SK-MEL-5 (cell line): ENCODE measurements around the gene ADCY5. TPM values are rescaled to one million over a fixed set of nuclear protein-coding genes. Genes with fewer than 3 reads are reported as not detected.

Source experiments
- DNase-seq: peaks from one replicate; pipeline ENCODE4 v3.0.0-alpha.2; 2016; ENCODE audit warnings: low read depth, low spot score
- in situ Hi-C: cut with HindIII; loops from 2 replicates; pipeline ENCODE4 v1.10.0; 2016; ENCODE audit warnings: low sequenced_read_pairs, high pct_unique_total_duplicates, low pct_unique_long_range_greater_than_20kb
- total RNA-seq: library from RNA; depleted of rRNA; stranded (reverse); fragments of >200 nt; shearing (Covaris generic); gene quantifications from 2 replicates; pipeline ENCODE4 v1.2.3, GENCODE V29; 2014

The ADCY5 gene
- total RNA-seq, 1 experiment from 2014 or later = 1.2 TPM

DNA sequence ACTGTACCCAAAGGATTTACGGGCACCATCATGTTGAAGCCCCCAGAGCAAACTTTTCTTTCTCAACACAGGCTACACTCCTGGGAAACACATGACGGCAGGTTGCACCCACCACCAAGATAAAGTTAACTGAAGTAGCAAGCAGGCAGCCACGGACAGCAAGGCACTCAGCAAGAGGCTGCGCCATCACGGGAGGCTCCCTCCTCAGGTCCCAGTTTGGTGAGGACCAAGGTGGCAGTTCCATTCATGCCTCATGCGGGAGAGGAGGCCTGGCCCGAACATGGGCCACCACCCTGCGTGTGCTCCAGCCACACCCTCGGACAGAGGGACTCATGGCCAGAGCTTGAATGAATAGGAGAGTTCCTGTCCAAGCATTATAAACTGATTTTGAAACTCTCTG lies 6.8 kb downstream of the ADCY5 start:
- no peak for DNase-seq
- in situ Hi-C loops = no loop called here

DNA sequence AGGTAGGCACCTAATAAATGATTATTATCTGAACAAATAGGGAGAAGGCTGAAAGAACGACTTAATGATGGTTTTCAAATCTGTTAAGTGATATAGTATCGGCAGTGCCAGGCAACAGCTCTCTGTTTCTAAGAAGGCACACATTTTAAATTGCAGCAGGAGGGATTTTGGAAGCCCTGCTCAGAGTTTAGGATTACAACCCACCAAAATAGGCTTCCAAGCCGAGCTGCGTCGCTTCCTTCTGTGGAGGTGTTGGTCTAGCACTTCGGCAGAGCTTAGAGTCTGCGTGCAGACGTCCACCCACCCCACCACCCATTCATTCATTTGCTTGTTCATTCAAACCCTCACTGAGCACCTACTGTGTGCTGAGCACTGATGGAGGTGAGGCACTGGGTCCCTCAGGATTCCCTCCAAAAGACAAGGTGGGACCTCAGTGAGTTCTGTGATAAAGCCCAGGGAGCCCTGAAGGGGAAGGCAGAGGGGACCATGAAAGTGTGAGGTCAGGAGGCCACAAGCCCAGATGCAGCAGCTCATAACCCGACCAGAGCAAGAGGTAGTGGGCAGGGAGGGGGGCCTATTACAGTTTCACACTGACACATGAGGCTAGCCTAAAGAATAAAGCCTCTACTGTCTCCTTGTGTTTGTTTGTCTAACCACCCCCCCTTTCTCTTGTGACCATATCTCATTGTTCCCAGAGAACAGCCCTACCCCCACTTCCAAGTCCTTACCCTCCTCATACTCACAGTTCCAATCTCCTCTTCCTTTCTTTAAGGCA lies 8.9 kb downstream of the ADCY5 start:
- peak; percentile 33 for DNase-seq
- in situ Hi-C loops = no loop called here

DNA sequence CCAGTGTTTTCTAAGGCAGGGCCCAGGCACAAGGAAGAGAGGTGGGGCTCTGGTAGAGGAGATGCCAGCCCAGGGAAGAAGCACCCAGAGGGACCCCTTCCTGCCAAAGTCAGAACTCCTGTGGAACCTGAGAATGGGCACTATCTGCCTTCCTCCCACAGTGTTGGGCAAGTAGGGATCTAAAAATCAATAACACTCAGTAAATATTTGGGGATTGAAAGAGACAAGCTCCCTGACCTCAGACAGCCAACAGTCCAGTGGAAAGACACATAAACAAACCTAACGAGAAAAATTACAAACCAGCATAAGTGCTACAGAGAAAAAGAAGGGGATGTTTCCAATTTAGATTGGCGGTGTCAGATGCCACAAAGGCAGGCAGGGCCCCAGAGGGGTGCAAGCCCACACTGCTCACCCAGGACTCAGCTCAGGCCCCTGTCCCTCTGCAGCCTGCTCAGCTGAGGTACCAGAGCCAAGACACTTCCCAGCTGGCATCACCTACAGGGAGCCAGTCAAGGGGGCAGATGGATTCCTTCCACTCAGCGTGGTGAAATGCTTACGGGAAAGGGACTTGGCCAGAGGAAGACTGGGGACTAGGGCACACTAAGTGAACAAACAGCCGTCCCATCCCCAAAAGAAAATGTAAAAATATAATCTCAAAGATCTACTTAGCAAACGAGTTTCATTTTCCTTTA lies 15.9 kb downstream of the ADCY5 start:
- in situ Hi-C loops = no loop called here
- no peak for DNase-seq

GRCh38 chr3:123431658-123432324 lies 17.1 kb downstream of the ADCY5 start:
- in situ Hi-C loops = no loop called here

GRCh38 chr3:123431007-123431657 lies 17.8 kb downstream of the ADCY5 start:
- in situ Hi-C loops = no loop called here
- no peak for DNase-seq

More at GRCh38 chr3:123431658-123432324, 17.1 kb downstream of the ADCY5 start:
- DNase-seq = no peak

- in situ Hi-C loops = no loop called here
These were observed 18.6 kb downstream of the ADCY5 start for GRCh38 chr3:123430266-123430665.

DNA sequence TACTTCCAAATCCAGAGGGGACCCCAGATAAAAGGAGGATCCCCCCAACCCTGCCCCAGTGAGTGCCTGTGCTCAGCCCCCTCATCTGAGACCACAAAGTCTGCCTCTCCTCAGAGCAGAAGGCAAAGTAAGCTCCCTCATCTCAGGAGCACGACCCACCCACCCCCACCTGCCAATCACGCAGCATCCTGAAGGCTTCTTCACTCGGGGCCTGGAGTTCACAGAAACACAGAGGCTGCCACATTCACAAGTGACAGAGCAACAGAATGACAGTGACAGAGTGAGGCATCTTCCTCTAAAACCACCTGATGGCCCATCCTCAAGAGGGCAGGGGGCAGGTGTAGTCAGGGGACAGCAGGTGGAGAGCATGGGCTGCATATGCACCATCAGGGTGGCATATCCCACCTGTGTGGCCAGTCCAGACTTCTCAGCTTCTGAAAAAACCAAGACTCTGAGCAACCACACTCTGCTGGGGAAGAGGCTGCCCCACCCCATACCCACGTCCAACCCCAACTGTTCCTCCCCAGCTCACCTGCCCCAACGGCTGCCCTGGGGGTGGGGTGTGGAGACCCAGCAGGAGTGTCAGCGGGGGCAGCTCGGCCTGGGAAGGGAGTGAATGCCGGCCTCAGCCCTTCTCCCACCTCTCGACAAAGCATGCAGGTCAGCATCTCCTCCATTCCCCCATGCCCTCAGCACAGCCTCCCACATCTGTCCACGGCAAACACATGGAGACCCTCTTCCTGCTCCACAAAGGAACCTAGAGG lies 19.3 kb downstream of the ADCY5 start:
- no peak for DNase-seq
- in situ Hi-C loops = no loop called here

More at GRCh38 chr3:123430266-123430665, 18.6 kb downstream of the ADCY5 start:
- no peak for DNase-seq

DNA sequence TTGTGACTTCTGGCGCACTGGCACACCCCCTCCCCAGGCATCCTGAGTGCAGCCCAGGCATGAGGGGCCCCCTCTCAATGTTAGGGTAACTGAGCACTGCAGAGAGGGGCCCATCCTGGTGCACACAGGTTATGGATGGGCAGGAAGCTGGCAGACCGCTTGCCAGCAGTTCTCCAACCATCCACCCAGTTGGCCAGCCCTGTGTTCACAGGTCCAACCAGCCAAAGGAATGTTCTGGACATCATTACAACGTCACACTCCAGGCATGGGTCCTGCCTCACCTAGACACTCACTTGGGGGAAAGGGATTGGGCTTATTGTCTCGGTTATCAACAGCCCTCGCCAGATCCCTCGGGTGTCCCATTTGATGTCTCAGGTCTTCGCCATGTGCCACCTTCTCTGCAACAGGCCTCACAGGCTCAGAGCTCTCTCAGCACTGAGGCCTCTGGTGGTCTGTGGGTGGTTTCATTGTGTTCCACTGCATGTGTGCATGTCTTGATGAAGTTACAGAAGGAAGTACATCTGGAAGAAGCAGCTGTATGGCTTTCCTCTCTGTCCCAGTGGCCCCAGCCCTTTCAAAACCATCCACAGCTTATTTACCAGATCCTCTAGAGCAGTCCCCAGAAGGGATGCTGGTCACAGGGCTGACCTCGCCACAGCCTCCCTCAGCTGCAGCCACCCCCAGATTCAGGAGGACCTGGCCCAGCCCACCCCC lies 23.7 kb downstream of the ADCY5 start:
- in situ Hi-C loops = no loop called here
- DNase-seq = no peak

DNA sequence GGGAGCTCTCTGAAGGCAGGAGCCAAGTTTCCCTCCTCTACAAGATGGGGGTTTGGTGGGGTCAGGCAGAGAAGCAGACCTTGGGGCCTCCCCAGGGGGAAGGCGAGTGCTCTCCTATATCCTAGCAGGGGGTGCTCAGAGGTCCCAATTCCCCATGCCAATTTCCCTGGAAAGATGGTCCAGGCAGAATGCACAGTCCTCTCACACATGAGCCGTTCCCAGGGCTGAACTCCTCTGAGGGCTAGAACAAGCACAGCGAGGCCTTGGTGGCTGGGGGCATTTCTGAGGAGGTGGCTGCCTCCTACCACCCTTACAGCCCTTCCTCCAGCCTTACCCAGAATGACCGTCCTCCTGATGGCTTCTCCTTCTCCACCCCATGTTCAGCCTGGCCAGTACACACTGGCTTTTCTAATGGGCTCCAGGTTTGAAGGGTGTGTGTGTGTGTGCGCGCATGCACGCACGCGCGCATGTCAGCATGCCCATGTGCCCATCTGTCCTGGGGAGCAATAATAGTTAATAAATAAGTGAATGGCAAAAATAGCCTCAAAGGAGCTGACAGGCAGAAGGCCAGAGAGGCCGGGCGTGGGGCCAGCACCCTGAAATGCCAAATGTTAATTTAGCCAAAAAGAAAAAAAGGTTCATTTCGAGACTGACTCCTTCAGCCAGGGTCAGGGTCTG lies 24.4 kb downstream of the ADCY5 start:
- in situ Hi-C loops = no loop called here
- DNase-seq = no peak

DNA sequence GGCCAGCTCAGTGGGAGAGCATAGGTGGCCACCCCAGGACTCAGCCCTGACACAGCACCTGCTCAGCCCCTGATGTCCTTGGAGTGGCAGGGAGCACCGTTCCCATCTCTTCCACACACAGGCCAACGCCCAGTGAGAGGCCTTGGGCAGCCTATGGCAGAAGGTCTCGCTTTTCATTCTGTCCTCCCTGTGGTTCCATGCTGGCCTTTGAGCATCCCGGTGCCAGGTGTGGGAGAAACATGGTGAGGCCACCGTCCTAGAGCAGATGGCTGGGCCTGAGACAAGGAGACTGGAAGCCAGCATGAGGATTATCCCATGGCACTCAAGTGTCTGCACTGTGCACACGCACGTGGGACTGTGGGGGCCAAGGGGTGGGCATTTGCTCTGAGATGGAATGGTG lies 25.1 kb downstream of the ADCY5 start:
- in situ Hi-C loops = no loop called here
- DNase-seq = no peak

GRCh38 chr3:123423031-123423430 lies 25.9 kb downstream of the ADCY5 start:
- DNase-seq = no peak
- in situ Hi-C loops = no loop called here

GRCh38 chr3:123422457-123422856 lies 26.4 kb downstream of the ADCY5 start:
- DNase-seq = no peak
- in situ Hi-C loops = no loop called here

GRCh38 chr3:123421353-123422174 lies 27.3 kb downstream of the ADCY5 start:
- in situ Hi-C loops = no loop called here
- no peak for DNase-seq

- in situ Hi-C loops = no loop called here
- no peak for DNase-seq
These were observed 28.4 kb downstream of the ADCY5 start for GRCh38 chr3:123420416-123420968.

GRCh38 chr3:123419850-123420297 lies 29.0 kb downstream of the ADCY5 start:
- in situ Hi-C loops = no loop called here
- DNase-seq = peak; percentile 35
